ENCODE data around the gene ARHGDIG.

The ARHGDIG gene

DNA sequence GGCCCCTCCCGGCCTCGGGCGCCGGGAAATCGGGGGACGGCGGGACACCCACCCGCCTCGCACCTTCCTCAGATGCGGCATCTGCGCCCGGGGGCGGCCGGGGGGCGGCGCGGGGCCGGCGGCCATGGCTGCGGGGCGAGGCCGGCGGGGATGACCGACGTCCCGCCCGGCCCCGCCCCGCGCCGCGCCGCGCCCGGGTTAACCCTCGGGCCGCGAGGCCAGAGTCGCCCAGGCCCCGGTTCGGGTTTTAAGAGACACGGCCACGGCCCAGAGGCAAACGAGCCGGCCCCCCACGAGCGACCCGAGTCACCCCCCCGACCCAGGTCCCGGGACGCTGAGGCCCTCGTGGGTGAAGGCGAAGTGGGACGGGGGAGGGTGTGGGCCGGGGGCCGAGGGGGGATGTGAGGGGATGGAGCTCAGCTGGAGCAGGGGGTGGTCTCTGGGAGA lies 4.6 kb upstream of the ARHGDIG start, which contains the start of gene RGS11:
Gene RGS11, minus strand, starts transcription at position 159 of the 447 bp plus-strand sequence. Its CDS starts 33 bp downstream, at position 126.
- Histone ChIP-seq H3K9ac (ENCODE audit: insufficient read length, low read depth) (peak within 1 kb of the TSS; percentile 58), H3K9me3 (ENCODE audit: insufficient read depth, low read length) (no peaks in the 10 kb centered on the region), H3K4me1 (ENCODE audit: insufficient read depth, insufficient read length) (peaks cover 10% of the 10 kb centered on the region), H3K36me3 (ENCODE audit: insufficient read depth, insufficient read length, low read length) (no peaks in the 10 kb centered on the region), H3K4me3 (ENCODE audit: insufficient read length, low read depth) (peak within 1 kb of the TSS; percentile 48), H3K27me3 (ENCODE audit: insufficient read depth, insufficient read length) (peaks cover 46% of the 10 kb centered on the region)
- DNase-seq (ENCODE audit: low read depth, low spot score) = no peak
- no peak for TF ChIP-seq YY1 (IDR thresholded peaks at IDR 0.05; ENCODE audit: insufficient read depth, insufficient read length)
- TF ChIP-seq ZNF274 (IDR thresholded peaks at IDR 0.05; ENCODE audit: low read depth, low read length) = no peak
- TF ChIP-seq SUZ12 (IDR thresholded peaks at IDR 0.05; ENCODE audit: extremely low read depth, insufficient read depth, insufficient read length) = no peak

GRCh38 chr16:276426-277077 lies 3.8 kb upstream of the ARHGDIG start:
- TF ChIP-seq SUZ12 (IDR thresholded peaks at IDR 0.05; ENCODE audit: extremely low read depth, insufficient read depth, insufficient read length) (no peak), ZNF274 (IDR thresholded peaks at IDR 0.05; ENCODE audit: low read depth, low read length) (no peak), YY1 (IDR thresholded peaks at IDR 0.05; ENCODE audit: insufficient read depth, insufficient read length) (no peak)
- H3K4me1 ChIP-seq (ENCODE audit: insufficient read depth, insufficient read length) = peaks cover 8% of the 10 kb centered on the region
- DNase-seq (ENCODE audit: low read depth, low spot score) = no peak
- no peak overlapping the region for H3K9ac ChIP-seq (ENCODE audit: insufficient read length, low read depth)
- H3K4me3 ChIP-seq (ENCODE audit: insufficient read length, low read depth) = no peak overlapping the region
- H3K27me3 ChIP-seq (ENCODE audit: insufficient read depth, insufficient read length) = peaks cover 53% of the 10 kb centered on the region
- H3K9me3 ChIP-seq (ENCODE audit: insufficient read depth, low read length) = no peaks in the 10 kb centered on the region
- H3K36me3 ChIP-seq (ENCODE audit: insufficient read depth, insufficient read length, low read length) = no peaks in the 10 kb centered on the region

GRCh38 chr16:278863-279366 lies 1.5 kb upstream of the ARHGDIG start:
- H3K4me3 ChIP-seq (ENCODE audit: insufficient read length, low read depth) = no peak overlapping the region
- H3K9ac ChIP-seq (ENCODE audit: insufficient read length, low read depth) = no peak overlapping the region
- TF ChIP-seq SUZ12 (IDR thresholded peaks at IDR 0.05; ENCODE audit: extremely low read depth, insufficient read depth, insufficient read length) = no peak
- no peak for TF ChIP-seq ZNF274 (IDR thresholded peaks at IDR 0.05; ENCODE audit: low read depth, low read length)
- no peak for TF ChIP-seq YY1 (IDR thresholded peaks at IDR 0.05; ENCODE audit: insufficient read depth, insufficient read length)
- no peaks in the 10 kb centered on the region for H3K36me3 ChIP-seq (ENCODE audit: insufficient read depth, insufficient read length, low read length)
- DNase-seq (ENCODE audit: low read depth, low spot score) = no peak
- H3K9me3 ChIP-seq (ENCODE audit: insufficient read depth, low read length) = no peaks in the 10 kb centered on the region
- peaks cover 58% of the 10 kb centered on the region for H3K27me3 ChIP-seq (ENCODE audit: insufficient read depth, insufficient read length)
- H3K4me1 ChIP-seq (ENCODE audit: insufficient read depth, insufficient read length) = peaks cover 5% of the 10 kb centered on the region

GRCh38 chr16:279531-279930 lies 860 bp upstream of the ARHGDIG start:
- no peak overlapping the region for H3K4me3 ChIP-seq (ENCODE audit: insufficient read length, low read depth)
- peaks cover 52% of the 10 kb centered on the region for H3K27me3 ChIP-seq (ENCODE audit: insufficient read depth, insufficient read length)
- H3K9ac ChIP-seq (ENCODE audit: insufficient read length, low read depth) = no peak overlapping the region
- H3K4me1 ChIP-seq (ENCODE audit: insufficient read depth, insufficient read length) = peaks cover 5% of the 10 kb centered on the region
- TF ChIP-seq ZNF274 (IDR thresholded peaks at IDR 0.05; ENCODE audit: low read depth, low read length) (no peak), SUZ12 (IDR thresholded peaks at IDR 0.05; ENCODE audit: extremely low read depth, insufficient read depth, insufficient read length) (no peak), YY1 (IDR thresholded peaks at IDR 0.05; ENCODE audit: insufficient read depth, insufficient read length) (no peak)
- DNase-seq (ENCODE audit: low read depth, low spot score) = no peak
- peaks cover under 1% of the 10 kb centered on the region for H3K36me3 ChIP-seq (ENCODE audit: insufficient read depth, insufficient read length, low read length)
- no peaks in the 10 kb centered on the region for H3K9me3 ChIP-seq (ENCODE audit: insufficient read depth, low read length)

DNA sequence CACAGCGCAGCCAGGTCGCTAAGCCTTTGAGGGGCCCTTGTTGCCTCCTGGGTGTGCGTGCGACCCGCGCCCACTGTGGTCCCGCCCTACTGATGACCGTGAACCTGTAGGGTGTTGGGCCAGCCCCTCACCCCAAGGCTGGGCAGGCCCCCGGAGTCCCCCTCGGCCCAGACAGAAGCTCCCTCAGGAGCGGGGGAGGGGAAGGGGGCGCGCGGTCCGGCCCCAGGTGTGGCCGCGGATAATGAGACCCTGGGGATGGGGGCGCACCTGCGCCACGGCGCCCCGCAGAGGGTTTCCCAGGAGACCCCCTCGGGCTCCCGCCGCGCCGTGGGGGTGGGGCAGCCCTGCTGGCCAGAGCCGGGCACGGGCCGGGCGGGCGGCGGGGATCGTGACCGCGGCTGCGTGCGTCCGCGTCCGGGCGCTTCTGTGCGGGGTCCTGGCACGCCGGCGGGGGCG lies 358 bp upstream of the ARHGDIG start:
- Histone ChIP-seq H3K9me3 (ENCODE audit: insufficient read depth, low read length) (no peaks in the 10 kb centered on the region), H3K27me3 (ENCODE audit: insufficient read depth, insufficient read length) (peaks cover 47% of the 10 kb centered on the region), H3K4me3 (ENCODE audit: insufficient read length, low read depth) (peak overlapping the region; percentile 21), H3K4me1 (ENCODE audit: insufficient read depth, insufficient read length) (peaks cover 5% of the 10 kb centered on the region), H3K36me3 (ENCODE audit: insufficient read depth, insufficient read length, low read length) (peaks cover 6% of the 10 kb centered on the region), H3K9ac (ENCODE audit: insufficient read length, low read depth) (no peak overlapping the region)
- TF ChIP-seq ZNF274 (IDR thresholded peaks at IDR 0.05; ENCODE audit: low read depth, low read length) (no peak), SUZ12 (IDR thresholded peaks at IDR 0.05; ENCODE audit: extremely low read depth, insufficient read depth, insufficient read length) (no peak), YY1 (IDR thresholded peaks at IDR 0.05; ENCODE audit: insufficient read depth, insufficient read length) (no peak)
- DNase-seq (ENCODE audit: low read depth, low spot score) = no peak

DNA sequence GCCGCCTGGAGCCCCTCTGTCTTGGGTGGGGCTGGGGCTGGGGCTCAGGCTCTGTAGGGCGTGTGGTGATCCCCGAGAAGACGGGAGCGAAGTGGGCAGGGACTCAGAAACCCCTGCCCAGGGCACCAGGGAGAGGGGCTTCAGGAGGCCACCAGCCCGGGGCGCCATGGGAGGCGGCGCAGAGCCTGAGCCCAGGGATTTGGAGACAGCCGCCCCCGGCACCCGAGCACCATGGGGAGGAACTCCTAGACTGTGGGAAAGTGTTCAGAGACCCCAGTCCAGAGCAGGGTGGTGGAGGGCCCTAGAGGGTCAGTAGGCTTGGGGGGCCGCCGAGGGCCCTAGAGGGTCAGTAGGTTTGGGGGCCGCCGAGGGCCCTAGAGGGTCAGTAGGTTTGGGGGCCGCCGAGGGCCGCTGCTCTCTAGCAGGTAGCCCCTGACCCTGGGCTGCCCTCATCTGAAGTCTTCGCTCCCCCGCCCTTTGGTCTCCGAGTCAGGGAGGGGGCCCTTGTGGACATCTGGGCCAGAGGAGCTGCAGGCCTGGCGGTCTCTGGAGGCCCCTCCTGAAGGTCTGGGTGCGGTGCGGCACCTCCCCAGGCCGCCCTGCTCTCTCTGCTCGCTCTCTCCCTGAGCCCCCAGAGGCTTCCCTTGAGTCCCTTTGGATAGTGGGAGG lies 734 bp downstream of the ARHGDIG start:
- Histone ChIP-seq H3K4me3 (ENCODE audit: insufficient read length, low read depth) (peak overlapping the region; percentile 54), H3K4me1 (ENCODE audit: insufficient read depth, insufficient read length) (peaks cover 2% of the 10 kb centered on the region), H3K36me3 (ENCODE audit: insufficient read depth, insufficient read length, low read length) (peaks cover 8% of the 10 kb centered on the region), H3K9me3 (ENCODE audit: insufficient read depth, low read length) (no peaks in the 10 kb centered on the region), H3K27me3 (ENCODE audit: insufficient read depth, insufficient read length) (peaks cover 41% of the 10 kb centered on the region), H3K9ac (ENCODE audit: insufficient read length, low read depth) (peak overlapping the region; percentile 70)
- TF ChIP-seq YY1 (IDR thresholded peaks at IDR 0.05; ENCODE audit: insufficient read depth, insufficient read length) (no peak), SUZ12 (IDR thresholded peaks at IDR 0.05; ENCODE audit: extremely low read depth, insufficient read depth, insufficient read length) (no peak)
- DNase-seq (ENCODE audit: low read depth, low spot score) = no peak

- no peak overlapping the region for H3K4me3 ChIP-seq (ENCODE audit: insufficient read length, low read depth)
- H3K4me1 ChIP-seq (ENCODE audit: insufficient read depth, insufficient read length) = peaks cover 2% of the 10 kb centered on the region
- peaks cover 34% of the 10 kb centered on the region for H3K27me3 ChIP-seq (ENCODE audit: insufficient read depth, insufficient read length)
- no peak for DNase-seq (ENCODE audit: low read depth, low spot score)
- peaks cover 13% of the 10 kb centered on the region for H3K36me3 ChIP-seq (ENCODE audit: insufficient read depth, insufficient read length, low read length)
- peak overlapping the region; percentile 32 for H3K9ac ChIP-seq (ENCODE audit: insufficient read length, low read depth)
- H3K9me3 ChIP-seq (ENCODE audit: insufficient read depth, low read length) = no peaks in the 10 kb centered on the region
- TF ChIP-seq SUZ12 (IDR thresholded peaks at IDR 0.05; ENCODE audit: extremely low read depth, insufficient read depth, insufficient read length) (no peak), ZNF274 (IDR thresholded peaks at IDR 0.05; ENCODE audit: low read depth, low read length) (no peak), YY1 (IDR thresholded peaks at IDR 0.05; ENCODE audit: insufficient read depth, insufficient read length) (no peak)
Observed at GRCh38 chr16:281660-282255, 1.4 kb downstream of the ARHGDIG start.
